Activated CD4-positive, alpha-beta T cell treated with anti-CD3 and anti-CD28 coated beads for 24 hours (primary cell): Measurements from ENCODE around the gene CCDC15.

Source experiments
- DNase-seq, 2 donors: peaks; one replicate each; pipeline ENCODE4 v3.0.0-alpha.2; 2020; ENCODE audit warnings: low read depth in 2 of 2

Gene CCDC15

GRCh38 chr11:125064070-125064469 lies 110.1 kb downstream of the CCDC15 start:
- no peak for DNase-seq

- DNase-seq = no peak
These were observed 114.4 kb downstream of the CCDC15 start for GRCh38 chr11:125068368-125068767.

- no peak for DNase-seq
These were observed 115.0 kb downstream of the CCDC15 start for GRCh38 chr11:125069008-125069407.

GRCh38 chr11:125069796-125070195 lies 115.8 kb downstream of the CCDC15 start:
- DNase-seq = no peak

GRCh38 chr11:125070699-125071254 lies 116.8 kb downstream of the CCDC15 start:
- DNase-seq = no peak

GRCh38 chr11:125071435-125071834 lies 117.4 kb downstream of the CCDC15 start:
- no peak for DNase-seq

GRCh38 chr11:125071846-125072217 lies 117.8 kb downstream of the CCDC15 start:
- DNase-seq = no peak

- no peak for DNase-seq
These were observed 118.4 kb downstream of the CCDC15 start for GRCh38 chr11:125072218-125072960.

- DNase-seq = no peak
These were observed 119.1 kb downstream of the CCDC15 start for GRCh38 chr11:125072961-125073590.

GRCh38 chr11:125073616-125074483 lies 119.8 kb downstream of the CCDC15 start:
- no peak for DNase-seq

- no peak for DNase-seq
These were observed 120.7 kb downstream of the CCDC15 start for GRCh38 chr11:125074511-125075241.

- DNase-seq = no peak
These were observed 121.2 kb downstream of the CCDC15 start for GRCh38 chr11:125075242-125075625.

GRCh38 chr11:125075900-125076317 lies 121.9 kb downstream of the CCDC15 start:
- DNase-seq = no peak

- no peak for DNase-seq
These were observed 122.5 kb downstream of the CCDC15 start for GRCh38 chr11:125076378-125076945.

GRCh38 chr11:125078016-125078415 lies 124.0 kb downstream of the CCDC15 start:
- DNase-seq = no peak

- DNase-seq = no peak
These were observed 124.6 kb downstream of the CCDC15 start for GRCh38 chr11:125078516-125079140.

GRCh38 chr11:125079151-125079877 lies 125.3 kb downstream of the CCDC15 start:
- no peak for DNase-seq

GRCh38 chr11:125079878-125080530 lies 126.0 kb downstream of the CCDC15 start:
- DNase-seq = no peak

- no peak for DNase-seq
These were observed 126.5 kb downstream of the CCDC15 start for GRCh38 chr11:125080531-125080911.
